Midbrain (tissue), 1 donor: ENCODE data around the gene ASB12.

ENCODE experiments used
- DNase-seq: peaks from one replicate; lab custom pipeline; 2025; lab: John Stamatoyannopoulos, UW

The ASB12 gene

DNA sequence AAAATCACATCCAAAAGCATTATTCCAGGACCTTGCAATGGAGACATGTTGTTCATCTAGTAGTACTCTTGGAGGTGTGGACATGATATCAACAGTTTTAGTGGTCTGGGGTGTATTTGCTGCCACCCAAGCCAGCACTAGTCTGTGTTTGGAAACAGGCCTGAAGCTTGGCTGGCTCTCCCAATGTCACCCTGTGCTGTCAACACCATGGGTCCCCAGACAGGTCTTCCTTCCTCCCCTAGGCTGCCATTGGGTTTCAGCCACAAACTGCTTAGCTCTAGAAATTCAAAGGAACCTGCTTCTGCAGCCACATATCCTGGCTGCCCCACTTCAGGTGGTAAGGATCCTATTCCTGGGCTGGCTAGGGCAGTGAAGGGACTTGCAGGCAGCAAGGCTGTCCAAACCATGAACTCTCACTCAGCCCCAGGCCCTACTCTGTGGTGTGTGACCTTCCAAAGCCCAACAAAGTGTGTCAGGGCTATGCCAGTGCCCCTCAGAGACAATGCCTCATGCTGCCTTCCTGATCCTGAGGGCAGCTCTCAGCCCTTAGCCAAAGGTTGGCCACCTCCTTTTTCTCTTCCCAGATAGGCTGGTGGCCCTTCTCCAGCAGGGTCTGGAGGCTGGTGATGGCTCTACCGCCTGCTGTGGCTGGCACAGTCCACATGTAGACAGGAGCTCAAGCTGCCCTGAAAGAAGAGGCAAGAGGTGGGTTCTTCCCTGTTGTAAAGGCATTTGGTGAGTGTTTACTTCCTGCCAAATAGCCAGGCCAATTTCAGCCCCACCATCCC lies 43.2 kb downstream of the ASB12 start:
- no peak for DNase-seq

- DNase-seq, result no peak
Observed at GRCh38 chrX:64184396-64184795, 46.0 kb downstream of the ASB12 start.

GRCh38 chrX:64182208-64182607 lies 48.2 kb downstream of the ASB12 start:
- DNase-seq, result no peak

DNA sequence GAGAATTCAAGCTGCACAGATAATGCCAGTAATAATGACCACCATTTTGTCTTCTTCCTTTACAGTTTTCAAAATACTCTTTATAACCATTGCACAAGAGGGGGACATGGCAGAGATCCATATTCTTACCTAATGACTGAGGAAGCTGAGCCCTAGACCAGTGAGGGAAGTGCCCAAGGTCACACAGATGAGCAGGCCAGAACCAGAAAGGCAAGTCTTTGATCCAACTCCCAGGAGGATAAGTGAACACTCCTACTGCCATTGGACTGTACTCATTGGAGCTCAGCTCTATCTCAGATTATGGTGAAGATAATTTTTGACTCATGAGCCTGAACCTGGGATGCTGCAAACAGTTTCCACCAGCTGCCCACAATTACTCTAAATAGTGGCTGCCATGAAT lies 53.5 kb downstream of the ASB12 start:
- no peak for DNase-seq
